ENCODE measurements around the gene STAB2.

Gene STAB2, protein sequence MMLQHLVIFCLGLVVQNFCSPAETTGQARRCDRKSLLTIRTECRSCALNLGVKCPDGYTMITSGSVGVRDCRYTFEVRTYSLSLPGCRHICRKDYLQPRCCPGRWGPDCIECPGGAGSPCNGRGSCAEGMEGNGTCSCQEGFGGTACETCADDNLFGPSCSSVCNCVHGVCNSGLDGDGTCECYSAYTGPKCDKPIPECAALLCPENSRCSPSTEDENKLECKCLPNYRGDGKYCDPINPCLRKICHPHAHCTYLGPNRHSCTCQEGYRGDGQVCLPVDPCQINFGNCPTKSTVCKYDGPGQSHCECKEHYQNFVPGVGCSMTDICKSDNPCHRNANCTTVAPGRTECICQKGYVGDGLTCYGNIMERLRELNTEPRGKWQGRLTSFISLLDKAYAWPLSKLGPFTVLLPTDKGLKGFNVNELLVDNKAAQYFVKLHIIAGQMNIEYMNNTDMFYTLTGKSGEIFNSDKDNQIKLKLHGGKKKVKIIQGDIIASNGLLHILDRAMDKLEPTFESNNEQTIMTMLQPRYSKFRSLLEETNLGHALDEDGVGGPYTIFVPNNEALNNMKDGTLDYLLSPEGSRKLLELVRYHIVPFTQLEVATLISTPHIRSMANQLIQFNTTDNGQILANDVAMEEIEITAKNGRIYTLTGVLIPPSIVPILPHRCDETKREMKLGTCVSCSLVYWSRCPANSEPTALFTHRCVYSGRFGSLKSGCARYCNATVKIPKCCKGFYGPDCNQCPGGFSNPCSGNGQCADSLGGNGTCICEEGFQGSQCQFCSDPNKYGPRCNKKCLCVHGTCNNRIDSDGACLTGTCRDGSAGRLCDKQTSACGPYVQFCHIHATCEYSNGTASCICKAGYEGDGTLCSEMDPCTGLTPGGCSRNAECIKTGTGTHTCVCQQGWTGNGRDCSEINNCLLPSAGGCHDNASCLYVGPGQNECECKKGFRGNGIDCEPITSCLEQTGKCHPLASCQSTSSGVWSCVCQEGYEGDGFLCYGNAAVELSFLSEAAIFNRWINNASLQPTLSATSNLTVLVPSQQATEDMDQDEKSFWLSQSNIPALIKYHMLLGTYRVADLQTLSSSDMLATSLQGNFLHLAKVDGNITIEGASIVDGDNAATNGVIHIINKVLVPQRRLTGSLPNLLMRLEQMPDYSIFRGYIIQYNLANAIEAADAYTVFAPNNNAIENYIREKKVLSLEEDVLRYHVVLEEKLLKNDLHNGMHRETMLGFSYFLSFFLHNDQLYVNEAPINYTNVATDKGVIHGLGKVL (N-terminal part only)

DNA sequence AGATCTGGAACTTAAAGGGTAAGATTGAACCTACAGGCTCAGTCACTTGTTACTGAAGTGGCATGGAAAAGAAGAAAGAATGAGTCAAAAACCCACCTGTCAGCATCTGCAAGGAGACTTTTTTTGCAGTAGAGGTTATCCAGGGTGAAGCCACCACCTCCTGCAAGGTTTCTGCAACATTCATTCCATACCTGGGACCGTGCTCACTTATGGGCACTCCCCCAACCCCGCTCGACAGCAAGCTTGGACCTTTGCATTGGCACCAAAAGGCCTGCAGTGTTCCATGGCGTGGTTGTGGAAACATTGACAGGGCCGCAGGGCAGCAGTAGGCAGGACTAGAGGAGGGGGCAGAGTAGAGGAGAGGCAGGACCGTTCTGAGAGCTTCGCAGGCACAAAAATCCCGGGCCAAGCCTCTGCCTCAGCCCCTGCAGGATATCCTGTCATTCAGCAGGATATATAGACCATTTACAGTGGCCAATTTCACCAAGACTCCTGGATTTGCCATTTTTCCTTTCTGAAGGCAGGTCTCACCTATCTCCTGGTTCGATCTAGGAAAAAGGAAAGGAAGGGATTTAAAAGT is at the start of gene STAB2:
Gene STAB2 (plus strand): TSS at position 483 of the 580 bp plus-strand sequence. CDS start 204 bp downstream, outside the sequence.
- no peaks in the 10 kb centered on the region for H3K4me1 ChIP-seq (ENCODE audit: control insufficient read depth, low read length)
- H3K27ac ChIP-seq (ENCODE audit: low read depth, low read length): no peak within 1 kb of the TSS
- TF ChIP-seq, protein P1, sequence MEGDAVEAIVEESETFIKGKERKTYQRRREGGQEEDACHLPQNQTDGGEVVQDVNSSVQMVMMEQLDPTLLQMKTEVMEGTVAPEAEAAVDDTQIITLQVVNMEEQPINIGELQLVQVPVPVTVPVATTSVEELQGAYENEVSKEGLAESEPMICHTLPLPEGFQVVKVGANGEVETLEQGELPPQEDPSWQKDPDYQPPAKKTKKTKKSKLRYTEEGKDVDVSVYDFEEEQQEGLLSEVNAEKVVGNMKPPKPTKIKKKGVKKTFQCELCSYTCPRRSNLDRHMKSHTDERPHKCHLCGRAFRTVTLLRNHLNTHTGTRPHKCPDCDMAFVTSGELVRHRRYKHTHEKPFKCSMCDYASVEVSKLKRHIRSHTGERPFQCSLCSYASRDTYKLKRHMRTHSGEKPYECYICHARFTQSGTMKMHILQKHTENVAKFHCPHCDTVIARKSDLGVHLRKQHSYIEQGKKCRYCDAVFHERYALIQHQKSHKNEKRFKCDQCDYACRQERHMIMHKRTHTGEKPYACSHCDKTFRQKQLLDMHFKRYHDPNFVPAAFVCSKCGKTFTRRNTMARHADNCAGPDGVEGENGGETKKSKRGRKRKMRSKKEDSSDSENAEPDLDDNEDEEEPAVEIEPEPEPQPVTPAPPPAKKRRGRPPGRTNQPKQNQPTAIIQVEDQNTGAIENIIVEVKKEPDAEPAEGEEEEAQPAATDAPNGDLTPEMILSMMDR (IDR thresholded peaks at IDR 0.05; ENCODE audit: low read depth, low read length, poor library complexity, severe bottlenecking): no peak
- no peak for TF ChIP-seq EZH2phosphoT487 (IDR thresholded peaks at IDR 0.05; ENCODE audit: borderline replicate concordance, low read length)
- H4K20me1 ChIP-seq (ENCODE audit: control insufficient read depth, insufficient read depth, low read depth, low read length): no peaks in the 10 kb centered on the region
- no peaks in the 10 kb centered on the region for H3K9me3 ChIP-seq (ENCODE audit: control insufficient read depth, insufficient read depth, low read length)
- H3K4me2 ChIP-seq (ENCODE audit: low read length): no peak within 1 kb of the TSS
- H3K9me2 ChIP-seq (replicated peaks; ENCODE audit: control insufficient read depth, low read length): no peaks in the 10 kb centered on the region
- no peaks in the 10 kb centered on the region for H3K36me3 ChIP-seq (ENCODE audit: control insufficient read depth, low read length)
- peaks cover 17% of the 10 kb centered on the region for H3K27me3 ChIP-seq (ENCODE audit: control insufficient read depth, low read length)
- H3K4me3 ChIP-seq (ENCODE audit: low read length): no peak within 1 kb of the TSS
- H3K79me2 ChIP-seq (ENCODE audit: control insufficient read depth, low read length): no peaks in the 10 kb centered on the region
- H3F3A ChIP-seq (ENCODE audit: control insufficient read depth, insufficient read depth): no peaks in the 10 kb centered on the region

DNA sequence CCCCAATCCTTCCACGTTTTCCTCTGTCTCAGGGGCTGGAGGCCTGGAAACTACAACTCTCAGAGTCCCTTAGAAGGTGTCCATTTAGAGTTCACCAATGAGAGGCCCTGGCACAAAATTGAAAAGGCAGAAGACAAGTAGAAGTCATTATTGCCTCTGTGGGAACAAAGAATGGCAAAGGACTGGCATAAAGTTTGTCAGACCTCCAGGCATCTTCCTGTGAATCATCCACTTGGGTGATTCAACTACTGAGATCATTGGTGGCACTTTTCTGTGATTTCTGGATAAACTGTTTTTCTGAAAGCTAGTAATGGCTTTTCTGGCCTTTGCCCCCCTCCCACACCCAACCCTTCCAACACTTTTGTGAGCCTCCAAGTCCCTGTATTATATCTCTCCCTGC is 48.7 kb upstream of the STAB2 start:
- Histone ChIP-seq H3K79me2 (ENCODE audit: control insufficient read depth, low read length) (no peaks in the 10 kb centered on the region), H3K9me3 (ENCODE audit: control insufficient read depth, insufficient read depth, low read length) (no peaks in the 10 kb centered on the region), H3K9me2 (replicated peaks; ENCODE audit: control insufficient read depth, low read length) (no peaks in the 10 kb centered on the region), H3K27ac (ENCODE audit: low read depth, low read length) (no peak overlapping the region), H3K36me3 (ENCODE audit: control insufficient read depth, low read length) (no peaks in the 10 kb centered on the region), H3F3A (ENCODE audit: control insufficient read depth, insufficient read depth) (no peaks in the 10 kb centered on the region), H3K4me2 (ENCODE audit: low read length) (no peak overlapping the region), H3K4me1 (ENCODE audit: control insufficient read depth, low read length) (no peaks in the 10 kb centered on the region), H3K4me3 (ENCODE audit: low read length) (no peak overlapping the region), H4K20me1 (ENCODE audit: control insufficient read depth, insufficient read depth, low read depth, low read length) (no peaks in the 10 kb centered on the region), H3K27me3 (ENCODE audit: control insufficient read depth, low read length) (no peaks in the 10 kb centered on the region)
- TF ChIP-seq EZH2phosphoT487 (IDR thresholded peaks at IDR 0.05; ENCODE audit: borderline replicate concordance, low read length): no peak
- TF ChIP-seq, protein P1 (IDR thresholded peaks at IDR 0.05; ENCODE audit: low read depth, low read length, poor library complexity, severe bottlenecking): no peak

DNA sequence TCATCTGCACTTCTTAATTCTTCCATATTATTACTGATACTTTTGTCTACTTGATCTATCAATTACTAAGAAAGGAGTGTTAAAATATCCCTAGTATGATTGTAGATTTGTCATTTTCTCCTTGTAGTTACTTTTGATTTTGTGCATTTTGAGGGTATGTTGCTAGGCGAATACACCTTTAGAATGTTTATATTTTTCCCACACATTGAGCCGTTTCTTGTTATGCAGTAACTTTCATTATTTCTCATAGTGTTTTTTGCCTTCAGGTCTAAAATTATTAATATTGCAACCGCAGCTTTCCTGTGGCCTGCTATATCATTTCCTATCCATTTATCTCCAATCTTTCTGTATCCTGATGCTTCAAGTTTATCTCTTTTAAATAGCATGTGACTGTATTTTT is 46.8 kb upstream of the STAB2 start:
- TF ChIP-seq EZH2phosphoT487 (IDR thresholded peaks at IDR 0.05; ENCODE audit: borderline replicate concordance, low read length): no peak
- Histone ChIP-seq H3K4me1 (ENCODE audit: control insufficient read depth, low read length) (no peaks in the 10 kb centered on the region), H3F3A (ENCODE audit: control insufficient read depth, insufficient read depth) (no peaks in the 10 kb centered on the region), H3K79me2 (ENCODE audit: control insufficient read depth, low read length) (no peaks in the 10 kb centered on the region), H4K20me1 (ENCODE audit: control insufficient read depth, insufficient read depth, low read depth, low read length) (no peaks in the 10 kb centered on the region), H3K9me2 (replicated peaks; ENCODE audit: control insufficient read depth, low read length) (no peaks in the 10 kb centered on the region), H3K27me3 (ENCODE audit: control insufficient read depth, low read length) (no peaks in the 10 kb centered on the region), H3K9me3 (ENCODE audit: control insufficient read depth, insufficient read depth, low read length) (no peaks in the 10 kb centered on the region), H3K4me3 (ENCODE audit: low read length) (no peak overlapping the region), H3K27ac (ENCODE audit: low read depth, low read length) (no peak overlapping the region), H3K4me2 (ENCODE audit: low read length) (no peak overlapping the region), H3K36me3 (ENCODE audit: control insufficient read depth, low read length) (no peaks in the 10 kb centered on the region)

Measured in DOHH2 (cell line).